ENCODE data around the gene ZDHHC9.
"Not testable (repeated sequence)": the region's sequence is repeated elsewhere in the genome, so short reads cannot be mapped to it uniquely, and the experiment has no call there.

ZDHHC9 gene

GRCh38 chrX:129843459-129844306 lies at the start of gene ZDHHC9:
Gene ZDHHC9 (minus strand): TSS chrX:129843886. CDS start chrX:129841945, 1,941 bp downstream.
- DNase-seq (ENCODE audit: low spot score): peak; percentile 86

GRCh38 chrX:129877401-129877800 lies 33.7 kb upstream of the ZDHHC9 start:
- DNase-seq (ENCODE audit: low spot score): peak; percentile 39

GRCh38 chrX:129876771-129877305 lies 33.2 kb upstream of the ZDHHC9 start:
- DNase-seq (ENCODE audit: low spot score): peak; percentile 70

- peak; percentile 80 for DNase-seq (ENCODE audit: low spot score)
Measured at GRCh38 chrX:129875669-129876068, 32.0 kb upstream of the ZDHHC9 start.

GRCh38 chrX:129872524-129872923 lies 28.8 kb upstream of the ZDHHC9 start:
- DNase-seq (ENCODE audit: low spot score): no peak

GRCh38 chrX:129866321-129866720 lies 22.6 kb upstream of the ZDHHC9 start:
- DNase-seq (ENCODE audit: low spot score): not testable (repeated sequence)

- DNase-seq (ENCODE audit: low spot score): not testable (repeated sequence)
Measured at GRCh38 chrX:129859134-129859533, 15.4 kb upstream of the ZDHHC9 start.

- not testable (repeated sequence) for DNase-seq (ENCODE audit: low spot score)
Measured at GRCh38 chrX:129851825-129852224, 8.1 kb upstream of the ZDHHC9 start.

- no peak for DNase-seq (ENCODE audit: low spot score)
Measured at GRCh38 chrX:129846716-129847115, 3.0 kb upstream of the ZDHHC9 start.

- peak; percentile 65 for DNase-seq (ENCODE audit: low spot score)
Measured at GRCh38 chrX:129845616-129846190, 2.0 kb upstream of the ZDHHC9 start.

GRCh38 chrX:129843209-129843458 lies 552 bp downstream of the ZDHHC9 start:
- no peak for DNase-seq (ENCODE audit: low spot score)

GRCh38 chrX:129842510-129843208 lies 1.0 kb downstream of the ZDHHC9 start:
- peak; percentile 46 for DNase-seq (ENCODE audit: low spot score)

GRCh38 chrX:129840344-129840743 lies 3.3 kb downstream of the ZDHHC9 start:
- DNase-seq (ENCODE audit: low spot score): no peak

GRCh38 chrX:129836827-129837226 lies 6.9 kb downstream of the ZDHHC9 start:
- no peak for DNase-seq (ENCODE audit: low spot score)

GRCh38 chrX:129833153-129833990 lies 10.3 kb downstream of the ZDHHC9 start:
- DNase-seq (ENCODE audit: low spot score): peak; percentile 50

GRCh38 chrX:129831091-129831885 lies 12.4 kb downstream of the ZDHHC9 start:
- DNase-seq (ENCODE audit: low spot score): no peak

GRCh38 chrX:129830494-129830893 lies 13.2 kb downstream of the ZDHHC9 start:
- DNase-seq (ENCODE audit: low spot score): peak; percentile 13

- DNase-seq (ENCODE audit: low spot score): no peak
Measured at GRCh38 chrX:129825746-129826505, 17.8 kb downstream of the ZDHHC9 start.

- DNase-seq (ENCODE audit: low spot score): no peak
Measured at GRCh38 chrX:129824620-129825019, 19.1 kb downstream of the ZDHHC9 start.

GRCh38 chrX:129823522-129823921 lies 20.2 kb downstream of the ZDHHC9 start:
- DNase-seq (ENCODE audit: low spot score): no peak

Measured in kidney tubule cell (primary cell).